A673 (cell line): ENCODE measurements around the gene TPPP.
"Not testable (repeated sequence)": the region's sequence is repeated elsewhere in the genome, so short reads cannot be mapped to it uniquely, and the experiment has no call there.

ENCODE experiments used
- EZH2 ChIP-seq: fragments of 200-600 bp; sonication (generic); IDR thresholded peaks from 2 replicates; pipeline ENCODE4 v1.6.1; 2017; ENCODE audit warnings: borderline replicate concordance, low read depth, mild to moderate bottlenecking, mixed read lengths, antibody characterized with exemption, low read length; ENCODE audit not compliant: poor library complexity, severe bottlenecking
- TF ChIP-seq, protein P1 (sequence below): fragments of 300-800, 200-600 bp; sonication (generic); conservative IDR thresholded peaks from 2 replicates; pipeline ENCODE4 v1.5.1; 2017; ENCODE audit warnings: low read depth, mild to moderate bottlenecking, antibody characterized with exemption, low read length, moderate library complexity, mixed read lengths

DNA sequence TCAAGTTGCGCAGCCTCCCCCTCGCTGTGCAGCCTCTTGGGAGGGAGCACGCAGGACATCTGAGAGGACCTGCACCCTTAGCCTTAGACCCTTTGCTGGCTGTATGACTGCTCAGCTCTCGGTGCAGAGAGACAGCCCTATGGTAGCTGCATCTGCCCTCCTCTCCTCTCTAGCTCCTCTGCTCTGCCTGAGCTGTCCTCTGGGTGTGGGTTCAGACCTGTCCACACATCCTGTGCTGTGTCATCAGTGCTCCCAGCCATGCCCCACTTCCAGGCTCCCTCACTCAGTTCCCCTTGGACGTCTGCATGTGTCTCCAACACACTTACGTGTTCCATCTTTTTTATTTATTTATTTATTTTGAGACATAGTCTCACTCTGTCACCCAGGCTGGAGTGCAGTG lies 30.7 kb upstream of the TPPP start:
- TF ChIP-seq, protein P1, sequence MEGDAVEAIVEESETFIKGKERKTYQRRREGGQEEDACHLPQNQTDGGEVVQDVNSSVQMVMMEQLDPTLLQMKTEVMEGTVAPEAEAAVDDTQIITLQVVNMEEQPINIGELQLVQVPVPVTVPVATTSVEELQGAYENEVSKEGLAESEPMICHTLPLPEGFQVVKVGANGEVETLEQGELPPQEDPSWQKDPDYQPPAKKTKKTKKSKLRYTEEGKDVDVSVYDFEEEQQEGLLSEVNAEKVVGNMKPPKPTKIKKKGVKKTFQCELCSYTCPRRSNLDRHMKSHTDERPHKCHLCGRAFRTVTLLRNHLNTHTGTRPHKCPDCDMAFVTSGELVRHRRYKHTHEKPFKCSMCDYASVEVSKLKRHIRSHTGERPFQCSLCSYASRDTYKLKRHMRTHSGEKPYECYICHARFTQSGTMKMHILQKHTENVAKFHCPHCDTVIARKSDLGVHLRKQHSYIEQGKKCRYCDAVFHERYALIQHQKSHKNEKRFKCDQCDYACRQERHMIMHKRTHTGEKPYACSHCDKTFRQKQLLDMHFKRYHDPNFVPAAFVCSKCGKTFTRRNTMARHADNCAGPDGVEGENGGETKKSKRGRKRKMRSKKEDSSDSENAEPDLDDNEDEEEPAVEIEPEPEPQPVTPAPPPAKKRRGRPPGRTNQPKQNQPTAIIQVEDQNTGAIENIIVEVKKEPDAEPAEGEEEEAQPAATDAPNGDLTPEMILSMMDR = not testable (repeated sequence)
- not testable (repeated sequence) for TF ChIP-seq EZH2
